Transverse colon (tissue), 4 donors: ENCODE data around the gene CDKAL1.

Source experiments
- CTCF ChIP-seq, 5 experiments: fragments of 200-600 bp in 3 of 5; fragments of 450-650 bp in 2 of 5; sonication (generic) in 3 of 5; IDR thresholded peaks; 1 replicate in 2 of 5; 2 replicates in 3 of 5; pipeline ENCODE4 v1.5.1; 2016 to 2017; ENCODE audit warnings: antibody characterized with exemption in 5 of 5, inconsistent platforms in 3 of 5, mild to moderate bottlenecking in 2 of 5, moderate library complexity in 1 of 5
- EP300 ChIP-seq: sonication (generic); formaldehyde crosslinking; IDR thresholded peaks from one replicate; pipeline ENCODE4 v1.6.1; 2017; ENCODE audit warnings: antibody characterized with exemption, low read depth
- POLR2A ChIP-seq: fragments of 450-650 bp; IDR thresholded peaks from one replicate; pipeline ENCODE4 v1.6.1; 2016; ENCODE audit warnings: antibody characterized with exemption, mild to moderate bottlenecking, moderate library complexity
- POLR2AphosphoS5 ChIP-seq, 3 donors: sonication (generic); formaldehyde crosslinking; IDR thresholded peaks; one replicate each; pipeline ENCODE4 v1.6.1; 2016; ENCODE audit warnings: antibody characterized with exemption in 3 of 3

- TF ChIP-seq CTCF (IDR thresholded peaks at IDR 0.05): no peak
- TF ChIP-seq POLR2A: no peak
- no peak for TF ChIP-seq POLR2AphosphoS5 (IDR thresholded peaks at IDR 0.05)
- TF ChIP-seq EP300: no peak
These were observed 71.3 kb downstream of the CDKAL1 start for GRCh38 chr6:20605581-20605980.
